Measurements from ENCODE around the gene IL19. TPM values are rescaled to one million over a fixed set of nuclear protein-coding genes. Genes with fewer than 3 reads are reported as not detected.

The IL19 gene
- polyA plus RNA-seq, 1 experiment = 0.07 TPM

DNA sequence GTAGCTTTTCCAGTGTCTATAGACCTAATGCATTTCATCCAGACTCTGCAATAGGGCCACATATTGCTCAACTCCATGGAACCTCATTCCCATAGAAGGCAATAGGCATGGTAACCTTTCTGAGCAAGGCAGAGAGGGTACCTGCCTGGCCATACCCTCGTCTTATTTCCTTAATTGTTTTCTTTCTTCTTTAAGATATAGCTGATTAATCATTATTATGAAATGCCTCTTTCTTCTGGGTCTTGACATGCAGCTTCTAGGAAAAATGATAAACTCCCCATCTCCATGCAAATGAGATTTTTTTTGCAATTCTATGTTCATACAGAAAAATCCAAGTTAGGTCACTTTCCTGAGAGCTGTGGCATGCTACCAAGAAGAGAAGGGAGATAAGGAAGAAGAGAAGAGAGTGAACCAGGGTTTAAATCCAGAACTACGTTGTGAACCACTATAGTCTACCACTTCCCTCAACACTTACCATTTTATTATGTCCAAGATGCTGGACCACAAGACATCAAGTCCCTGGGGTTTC lies 61.8 kb downstream of the IL19 start:
- Histone ChIP-seq H3K4me3 (ENCODE audit: low read depth, low read length) (no peak overlapping the region), H3K27me3 (ENCODE audit: control insufficient read depth, insufficient read depth, low read length) (no peaks in the 10 kb centered on the region), H3K27ac (ENCODE audit: low read depth, low read length) (no peak overlapping the region), H3K9me3 (ENCODE audit: control insufficient read depth, insufficient read depth, low read length) (no peaks in the 10 kb centered on the region)
- POLR2A ChIA-PET = no interaction called here
- DNase-seq (ENCODE audit: low read depth, low spot score) = no peak
- TF ChIP-seq, protein P1, sequence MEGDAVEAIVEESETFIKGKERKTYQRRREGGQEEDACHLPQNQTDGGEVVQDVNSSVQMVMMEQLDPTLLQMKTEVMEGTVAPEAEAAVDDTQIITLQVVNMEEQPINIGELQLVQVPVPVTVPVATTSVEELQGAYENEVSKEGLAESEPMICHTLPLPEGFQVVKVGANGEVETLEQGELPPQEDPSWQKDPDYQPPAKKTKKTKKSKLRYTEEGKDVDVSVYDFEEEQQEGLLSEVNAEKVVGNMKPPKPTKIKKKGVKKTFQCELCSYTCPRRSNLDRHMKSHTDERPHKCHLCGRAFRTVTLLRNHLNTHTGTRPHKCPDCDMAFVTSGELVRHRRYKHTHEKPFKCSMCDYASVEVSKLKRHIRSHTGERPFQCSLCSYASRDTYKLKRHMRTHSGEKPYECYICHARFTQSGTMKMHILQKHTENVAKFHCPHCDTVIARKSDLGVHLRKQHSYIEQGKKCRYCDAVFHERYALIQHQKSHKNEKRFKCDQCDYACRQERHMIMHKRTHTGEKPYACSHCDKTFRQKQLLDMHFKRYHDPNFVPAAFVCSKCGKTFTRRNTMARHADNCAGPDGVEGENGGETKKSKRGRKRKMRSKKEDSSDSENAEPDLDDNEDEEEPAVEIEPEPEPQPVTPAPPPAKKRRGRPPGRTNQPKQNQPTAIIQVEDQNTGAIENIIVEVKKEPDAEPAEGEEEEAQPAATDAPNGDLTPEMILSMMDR (IDR thresholded peaks at IDR 0.05; ENCODE audit: low read depth, low read length) = no peak
- CTCF ChIA-PET = interaction anchor here (0.6 to 4.6 kb wide), 7 partner anchors 10 to 199 kb away, joined by 3 to 17 read pairs (median 5); no protein-coding TSS in a partner anchor

- TF ChIP-seq, protein P1 (IDR thresholded peaks at IDR 0.05; ENCODE audit: low read depth, low read length) = no peak
- CTCF ChIA-PET = interaction anchor here (1.2 to 4.6 kb wide), 5 partner anchors 9 to 200 kb away, joined by 3 to 17 read pairs (median 5); no protein-coding TSS in a partner anchor
- H3K4me3 ChIP-seq (ENCODE audit: low read depth, low read length) = no peak overlapping the region
- H3K27me3 ChIP-seq (ENCODE audit: control insufficient read depth, insufficient read depth, low read length) = no peaks in the 10 kb centered on the region
- no peaks in the 10 kb centered on the region for H3K9me3 ChIP-seq (ENCODE audit: control insufficient read depth, insufficient read depth, low read length)
- no peak for DNase-seq (ENCODE audit: low read depth, low spot score)
- H3K27ac ChIP-seq (ENCODE audit: low read depth, low read length) = no peak overlapping the region
- POLR2A ChIA-PET = no interaction called here
These were observed 62.6 kb downstream of the IL19 start for GRCh38 chr1:206833106-206833680.

- no peaks in the 10 kb centered on the region for H3K27me3 ChIP-seq (ENCODE audit: control insufficient read depth, insufficient read depth, low read length)
- CTCF ChIA-PET = interaction anchor here (0.6 to 4.6 kb wide), 3 partner anchors 24 to 118 kb away, joined by 4 to 17 read pairs (median 16); no protein-coding TSS in a partner anchor
- no peak overlapping the region for H3K27ac ChIP-seq (ENCODE audit: low read depth, low read length)
- TF ChIP-seq, protein P1 (IDR thresholded peaks at IDR 0.05; ENCODE audit: low read depth, low read length) = no peak
- H3K9me3 ChIP-seq (ENCODE audit: control insufficient read depth, insufficient read depth, low read length) = no peaks in the 10 kb centered on the region
- H3K4me3 ChIP-seq (ENCODE audit: low read depth, low read length) = no peak overlapping the region
- DNase-seq (ENCODE audit: low read depth, low spot score) = no peak
- POLR2A ChIA-PET = no interaction called here
These were observed 63.2 kb downstream of the IL19 start for GRCh38 chr1:206833801-206834200.

- Histone ChIP-seq H3K27me3 (ENCODE audit: control insufficient read depth, insufficient read depth, low read length) (no peaks in the 10 kb centered on the region), H3K9me3 (ENCODE audit: control insufficient read depth, insufficient read depth, low read length) (no peaks in the 10 kb centered on the region), H3K4me3 (ENCODE audit: low read depth, low read length) (no peak overlapping the region), H3K27ac (ENCODE audit: low read depth, low read length) (no peak overlapping the region)
- TF ChIP-seq, protein P1 (IDR thresholded peaks at IDR 0.05; ENCODE audit: low read depth, low read length) = no peak
- ChIA-PET CTCF (interaction anchor here (0.6 to 4.6 kb wide), 4 partner anchors 10 to 119 kb away, joined by 4 to 17 read pairs (median 6); partner anchors contain the start of gene IL20), POLR2A (no interaction called here)
- DNase-seq (ENCODE audit: low read depth, low spot score) = no peak
These were observed 63.6 kb downstream of the IL19 start for GRCh38 chr1:206834217-206834616.

GRCh38 chr1:206834711-206835110 lies 64.1 kb downstream of the IL19 start:
- CTCF ChIA-PET = interaction anchor here (0.6 to 4.6 kb wide), 5 partner anchors 10 to 171 kb away, joined by 3 to 17 read pairs (median 5); partner anchors contain the start of gene IL20
- no peak overlapping the region for H3K27ac ChIP-seq (ENCODE audit: low read depth, low read length)
- no peaks in the 10 kb centered on the region for H3K27me3 ChIP-seq (ENCODE audit: control insufficient read depth, insufficient read depth, low read length)
- H3K4me3 ChIP-seq (ENCODE audit: low read depth, low read length) = no peak overlapping the region
- no peak for DNase-seq (ENCODE audit: low read depth, low spot score)
- POLR2A ChIA-PET = interaction anchor here (0.6 kb wide), 1 partner anchor 81 kb away, joined by 3 read pairs; no protein-coding TSS in a partner anchor
- H3K9me3 ChIP-seq (ENCODE audit: control insufficient read depth, insufficient read depth, low read length) = no peaks in the 10 kb centered on the region
- TF ChIP-seq, protein P1 (IDR thresholded peaks at IDR 0.05; ENCODE audit: low read depth, low read length) = no peak
